Thoracic aorta (tissue), 2 donors: Measurements from ENCODE around the gene TRMT10A. TPM values are rescaled to one million over a fixed set of nuclear protein-coding genes. Genes with fewer than 3 reads are reported as not detected.

Experiments used
- ATAC-seq: fragments of 150-250 bp; one replicate; pipeline ENCODE4 v1.8.0; 2017; ENCODE audit warnings: low read depth; ENCODE audit not compliant: insufficient number of reproducible peaks, low FRiP score
- DNase-seq: peaks from one replicate; pipeline ENCODE4 v3.0.0-alpha.2; 2020; ENCODE audit warnings: low spot score
- H3K27ac ChIP-seq, 2 donors: fragments of 200-600 bp; sonication (generic); 1 replicate in 1 of 2; 2 replicates in 1 of 2; pipeline ENCODE4 v1.5.1; 2016; ENCODE audit warnings: mild to moderate bottlenecking in 2 of 2, moderate library complexity in 2 of 2
- H3K27me3 ChIP-seq: fragments of 200-600 bp; sonication (generic); replicated peaks from 2 replicates; pipeline ENCODE4 v1.6.0; 2016; ENCODE audit warnings: mild to moderate bottlenecking; ENCODE audit not compliant: insufficient read depth
- H3K36me3 ChIP-seq: fragments of 200-600 bp; sonication (generic); one replicate; pipeline ENCODE4 v1.5.1; 2016
- H3K4me1 ChIP-seq, 2 donors: fragments of 200-600 bp; sonication (generic); 1 replicate in 1 of 2; 2 replicates in 1 of 2; pipeline versions ENCODE4 v1.5.1 to v1.6.0; 2016; ENCODE audit warnings: low read depth in 2 of 2, mild to moderate bottlenecking in 1 of 2; ENCODE audit not compliant: control insufficient read depth in 1 of 2
- H3K4me3 ChIP-seq: fragments of 200-600 bp; sonication (generic); 2 replicates; pipeline ENCODE4 v1.5.1; 2016; ENCODE audit warnings: mild to moderate bottlenecking
- H3K9me3 ChIP-seq: fragments of 200-600 bp; sonication (generic); 2 replicates; pipeline ENCODE4 v1.5.1; 2016
- total RNA-seq, 2 donors: library from RNA; depleted of rRNA; stranded (reverse); fragments of >200 nt; gene quantifications; one replicate each; pipeline versions ENCODE4 v1.1.0 to v1.2.3, GENCODE V29; 2016
- TF ChIP-seq, protein P1 (sequence below): fragments of 200-600 bp; sonication (generic); IDR thresholded peaks from one replicate; pipeline ENCODE4 v1.5.1; 2019; ENCODE audit warnings: antibody characterized with exemption

TRMT10A gene
- total RNA-seq, 2 donors from 2014 or later = 3.7 to 5.0 TPM

DNA sequence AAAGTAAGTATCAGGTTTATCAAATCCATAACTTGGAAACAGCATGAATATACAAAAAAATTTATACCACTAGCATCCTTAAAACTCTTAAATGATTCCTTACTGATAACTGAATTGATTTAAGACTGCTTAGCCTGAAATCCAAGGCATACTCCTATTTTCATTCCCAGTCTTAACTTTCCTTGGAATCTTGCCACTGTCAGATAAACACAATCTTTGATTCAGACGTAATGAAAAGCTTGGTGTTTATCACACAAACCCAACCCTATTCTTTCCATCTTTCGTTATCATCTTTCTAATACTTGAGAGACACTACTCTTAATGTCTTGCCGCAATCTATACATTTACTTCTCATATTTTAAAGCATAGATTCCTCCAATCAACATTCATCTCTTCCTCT, 33.9 kb downstream of the TRMT10A start:
- Histone ChIP-seq H3K4me1 (no peaks in the 10 kb centered on the region), H3K27me3 (no peaks in the 10 kb centered on the region), H3K9me3 (no peaks in the 10 kb centered on the region), H3K36me3 (no peaks in the 10 kb centered on the region), H3K27ac (no peak overlapping the region), H3K4me3 (no peak overlapping the region)
- DNase-seq = no peak
- TF ChIP-seq, protein P1, sequence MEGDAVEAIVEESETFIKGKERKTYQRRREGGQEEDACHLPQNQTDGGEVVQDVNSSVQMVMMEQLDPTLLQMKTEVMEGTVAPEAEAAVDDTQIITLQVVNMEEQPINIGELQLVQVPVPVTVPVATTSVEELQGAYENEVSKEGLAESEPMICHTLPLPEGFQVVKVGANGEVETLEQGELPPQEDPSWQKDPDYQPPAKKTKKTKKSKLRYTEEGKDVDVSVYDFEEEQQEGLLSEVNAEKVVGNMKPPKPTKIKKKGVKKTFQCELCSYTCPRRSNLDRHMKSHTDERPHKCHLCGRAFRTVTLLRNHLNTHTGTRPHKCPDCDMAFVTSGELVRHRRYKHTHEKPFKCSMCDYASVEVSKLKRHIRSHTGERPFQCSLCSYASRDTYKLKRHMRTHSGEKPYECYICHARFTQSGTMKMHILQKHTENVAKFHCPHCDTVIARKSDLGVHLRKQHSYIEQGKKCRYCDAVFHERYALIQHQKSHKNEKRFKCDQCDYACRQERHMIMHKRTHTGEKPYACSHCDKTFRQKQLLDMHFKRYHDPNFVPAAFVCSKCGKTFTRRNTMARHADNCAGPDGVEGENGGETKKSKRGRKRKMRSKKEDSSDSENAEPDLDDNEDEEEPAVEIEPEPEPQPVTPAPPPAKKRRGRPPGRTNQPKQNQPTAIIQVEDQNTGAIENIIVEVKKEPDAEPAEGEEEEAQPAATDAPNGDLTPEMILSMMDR = no peak
- no peak for ATAC-seq

DNA sequence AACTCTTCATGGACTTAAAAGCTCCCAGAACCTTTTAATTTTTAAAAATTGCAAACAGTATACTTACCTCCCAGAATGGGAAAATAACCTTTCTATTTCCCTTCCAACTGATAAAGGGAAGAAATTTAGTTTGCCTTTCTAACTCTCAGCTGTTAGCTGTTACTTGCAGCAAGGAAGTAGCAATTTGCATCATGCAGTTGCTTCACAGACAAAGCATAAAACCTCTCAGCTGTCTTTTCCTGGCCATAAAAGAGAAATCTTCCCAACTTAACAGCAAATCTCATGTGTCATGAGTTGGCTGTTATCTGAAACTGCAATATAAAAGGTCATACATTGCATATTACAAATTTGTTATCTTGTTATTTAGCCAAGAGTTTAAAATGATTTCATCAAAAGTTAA, 34.6 kb downstream of the TRMT10A start:
- no peak for ATAC-seq
- H3K27ac ChIP-seq = no peak overlapping the region
- H3K27me3 ChIP-seq = no peaks in the 10 kb centered on the region
- TF ChIP-seq, protein P1 = no peak
- DNase-seq = no peak
- H3K4me1 ChIP-seq = no peaks in the 10 kb centered on the region
- H3K36me3 ChIP-seq = no peaks in the 10 kb centered on the region
- H3K9me3 ChIP-seq = no peaks in the 10 kb centered on the region
- H3K4me3 ChIP-seq = no peak overlapping the region

DNA sequence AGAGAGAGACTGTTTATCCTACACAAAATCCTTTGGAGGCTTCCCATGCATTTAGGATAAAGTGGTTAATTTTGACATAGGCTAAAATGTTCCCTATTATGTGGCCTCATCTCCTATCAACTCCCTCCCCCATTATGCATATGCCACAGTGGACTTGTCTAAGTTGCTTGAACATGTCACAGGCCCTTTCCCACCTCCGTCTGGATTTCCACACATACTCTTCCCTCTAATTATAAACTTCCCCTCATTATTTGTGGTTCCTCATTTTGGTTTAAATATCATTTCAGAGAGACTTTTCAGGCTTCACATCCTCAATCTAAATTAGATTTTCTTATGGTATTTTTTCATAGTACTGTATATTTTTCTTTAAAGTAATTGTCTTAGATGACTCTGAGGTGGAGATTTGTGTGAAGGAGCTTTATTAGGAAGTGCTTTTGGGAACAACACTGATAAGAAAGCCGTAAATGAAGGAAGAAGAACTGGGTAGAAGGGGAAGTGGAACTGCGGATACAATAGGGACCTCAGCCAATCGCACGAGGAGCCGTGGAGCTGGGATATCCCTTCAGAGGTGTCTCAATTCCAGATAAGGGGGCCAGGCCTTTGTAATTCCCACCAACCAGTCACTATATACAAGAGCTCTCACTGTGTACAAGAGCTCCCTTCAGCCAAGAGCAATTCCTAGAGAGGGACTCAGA, 45.1 kb downstream of the TRMT10A start:
- Histone ChIP-seq H3K4me1 (no peaks in the 10 kb centered on the region), H3K9me3 (no peaks in the 10 kb centered on the region), H3K36me3 (no peaks in the 10 kb centered on the region), H3K4me3 (no peak overlapping the region), H3K27ac (no peak overlapping the region), H3K27me3 (no peaks in the 10 kb centered on the region)
- no peak for ATAC-seq
- DNase-seq = no peak
- TF ChIP-seq, protein P1 = no peak

DNA sequence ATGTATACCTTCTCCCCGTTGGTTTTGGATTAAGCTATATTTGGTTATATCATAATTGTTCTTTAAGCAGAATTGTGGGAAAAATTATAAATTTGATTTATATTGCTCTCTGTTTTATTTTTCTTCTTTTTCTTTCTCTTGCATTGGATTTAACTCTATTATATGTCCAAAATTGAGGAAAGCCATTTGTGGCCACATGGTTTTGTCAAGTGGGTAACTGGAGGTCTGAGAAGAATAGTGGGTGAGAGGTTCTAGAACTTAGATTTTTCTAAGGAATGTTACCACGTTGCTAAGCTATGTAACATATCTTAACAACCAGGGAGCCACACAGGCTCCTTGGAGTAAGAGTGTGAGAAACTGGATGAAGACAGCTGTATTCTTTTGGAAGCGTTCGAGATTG, 53.1 kb downstream of the TRMT10A start, which contains the start of gene C4orf17:
C4orf17 (plus strand) TSS at position 301 of the 400 bp plus-strand sequence. CDS start 2,061 bp downstream, outside the sequence.
- H3K9me3 ChIP-seq = no peaks in the 10 kb centered on the region
- no peak within 1 kb of the TSS for H3K4me3 ChIP-seq
- no peak within 1 kb of the TSS for H3K27ac ChIP-seq
- ATAC-seq = no peak
- no peaks in the 10 kb centered on the region for H3K4me1 ChIP-seq
- DNase-seq = no peak
- H3K27me3 ChIP-seq = no peaks in the 10 kb centered on the region
- no peaks in the 10 kb centered on the region for H3K36me3 ChIP-seq
- TF ChIP-seq, protein P1 = no peak

DNA sequence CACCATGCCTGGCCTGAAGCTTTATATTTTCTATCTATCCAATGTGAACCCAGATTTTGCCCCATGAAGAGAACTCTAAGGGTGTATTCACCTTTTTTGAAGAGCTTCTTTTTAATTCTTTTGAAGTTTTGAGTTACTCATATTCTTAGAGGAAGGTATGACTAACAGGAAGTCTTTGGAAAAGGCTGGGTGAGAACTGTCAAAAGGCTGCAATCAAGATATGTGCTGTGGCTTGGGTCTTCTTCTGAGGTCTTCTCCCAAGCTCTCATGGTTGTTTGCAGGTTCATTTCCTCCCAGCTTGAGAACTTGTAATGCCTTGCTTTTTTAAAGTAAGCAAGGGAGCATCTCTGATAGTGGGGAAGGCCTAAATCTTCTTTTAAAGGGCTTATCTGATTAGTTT, 56.1 kb downstream of the TRMT10A start:
- Histone ChIP-seq H3K9me3 (no peaks in the 10 kb centered on the region), H3K4me3 (no peak overlapping the region), H3K36me3 (no peaks in the 10 kb centered on the region), H3K27me3 (no peaks in the 10 kb centered on the region), H3K4me1 (no peaks in the 10 kb centered on the region), H3K27ac (no peak overlapping the region)
- TF ChIP-seq, protein P1 = no peak
- no peak for DNase-seq
- no peak for ATAC-seq
